Endometrial microvascular endothelial cells (primary cell): Measurements from ENCODE around the gene POLR2J3. TPM values are rescaled to one million over a fixed set of nuclear protein-coding genes. Genes with fewer than 3 reads are reported as not detected.
"Not testable (repeated sequence)": the region's sequence is repeated elsewhere in the genome, so short reads cannot be mapped to it uniquely, and the experiment has no call there.

Source experiments
- in situ Hi-C: cut with HindIII; loops from 2 replicates; pipeline ENCODE4 v1.10.0; 2017; ENCODE audit warnings: low sequenced_read_pairs, low pct_unique_long_range_greater_than_20kb; ENCODE audit errors: inconsistent ontology term
- total RNA-seq: library from RNA; depleted of rRNA; stranded (reverse); fragments of >200 nt; gene quantifications from one replicate; pipeline ENCODE4 v1.2.3, GENCODE V29; 2015; ENCODE audit errors: inconsistent ontology term

Gene POLR2J3
- total RNA-seq, 1 donor from 2014 or later = 14.7 TPM

GRCh38 chr7:102592477-102593019 lies 20.2 kb upstream of the POLR2J3 start:
- in situ Hi-C loops = not testable (repeated sequence)

- in situ Hi-C loops = not testable (repeated sequence)
Measured at GRCh38 chr7:102589857-102590256, 17.5 kb upstream of the POLR2J3 start.

- in situ Hi-C loops = not testable (repeated sequence)
Measured at GRCh38 chr7:102583495-102583894, 11.1 kb upstream of the POLR2J3 start.

- in situ Hi-C loops = not testable (repeated sequence)
Measured at GRCh38 chr7:102581722-102582121, 9.3 kb upstream of the POLR2J3 start.

GRCh38 chr7:102578486-102578885 lies 6.1 kb upstream of the POLR2J3 start:
- in situ Hi-C loops = not testable (repeated sequence)

GRCh38 chr7:102577315-102578240 lies 5.2 kb upstream of the POLR2J3 start:
- in situ Hi-C loops = not testable (repeated sequence)

- in situ Hi-C loops = not testable (repeated sequence)
Measured at GRCh38 chr7:102576363-102576762, 4.0 kb upstream of the POLR2J3 start.

- in situ Hi-C loops = not testable (repeated sequence)
Measured at GRCh38 chr7:102574607-102575006, 2.2 kb upstream of the POLR2J3 start.

- in situ Hi-C loops = not testable (repeated sequence)
Measured at GRCh38 chr7:102568620-102569019, 3.8 kb downstream of the POLR2J3 start.

- in situ Hi-C loops = not testable (repeated sequence)
Measured at GRCh38 chr7:102550808-102551422, 21.5 kb downstream of the POLR2J3 start, which contains the start of gene SPDYE2. SPDYE2 (plus strand) TSS chr7:102551226; CDS start chr7:102553256, 2,030 bp downstream.

DNA sequence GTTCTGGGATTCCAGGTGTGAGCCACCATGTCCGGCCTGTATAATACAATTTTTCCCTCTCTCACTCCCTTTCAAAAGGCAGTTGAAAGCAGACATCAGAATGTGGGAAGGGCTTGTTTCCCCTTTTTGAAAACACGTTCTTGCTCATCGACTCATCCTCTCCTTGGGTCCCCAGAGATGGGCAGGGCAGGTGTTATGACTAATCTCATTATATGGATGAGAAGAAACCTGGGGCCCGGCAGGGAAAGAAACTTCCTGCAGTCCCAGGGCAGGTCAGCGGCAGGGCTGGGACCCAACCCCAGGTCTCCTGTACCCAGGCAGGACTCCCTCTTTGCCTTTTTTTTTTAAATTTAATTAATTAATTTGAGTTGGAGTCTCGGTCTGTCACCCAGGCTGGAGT lies 26.0 kb downstream of the POLR2J3 start:
- in situ Hi-C loops = not testable (repeated sequence)

GRCh38 chr7:102545288-102545687 lies 27.1 kb downstream of the POLR2J3 start:
- in situ Hi-C loops = not testable (repeated sequence)

DNA sequence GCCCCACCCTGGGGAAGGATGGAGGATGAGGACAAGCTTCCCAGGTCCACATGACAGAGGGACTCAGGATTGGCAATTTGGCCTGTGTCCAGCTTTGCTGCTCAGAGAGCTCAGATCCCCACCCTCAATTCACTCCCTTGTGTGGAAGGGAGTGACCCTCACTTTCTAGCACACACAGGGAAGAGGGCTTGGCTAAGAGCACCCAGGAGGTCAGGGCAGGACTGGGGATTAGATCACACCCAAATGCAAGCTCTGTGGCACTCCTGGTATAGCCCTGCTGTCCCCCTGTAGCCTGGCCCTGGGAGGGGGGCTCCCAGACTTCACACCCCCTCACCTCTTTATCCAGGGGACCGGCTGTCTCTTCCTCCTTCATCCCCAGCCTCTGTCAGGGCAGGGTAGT lies 28.0 kb downstream of the POLR2J3 start:
- in situ Hi-C loops = not testable (repeated sequence)

- in situ Hi-C loops = not testable (repeated sequence)
Measured at GRCh38 chr7:102543596-102543995, 28.8 kb downstream of the POLR2J3 start, which contains the start of gene UPK3BL2. UPK3BL2 (minus strand) TSS chr7:102543696; CDS start chr7:102543636, 60 bp downstream.

GRCh38 chr7:102542771-102543170 lies 29.6 kb downstream of the POLR2J3 start:
- in situ Hi-C loops = not testable (repeated sequence)

DNA sequence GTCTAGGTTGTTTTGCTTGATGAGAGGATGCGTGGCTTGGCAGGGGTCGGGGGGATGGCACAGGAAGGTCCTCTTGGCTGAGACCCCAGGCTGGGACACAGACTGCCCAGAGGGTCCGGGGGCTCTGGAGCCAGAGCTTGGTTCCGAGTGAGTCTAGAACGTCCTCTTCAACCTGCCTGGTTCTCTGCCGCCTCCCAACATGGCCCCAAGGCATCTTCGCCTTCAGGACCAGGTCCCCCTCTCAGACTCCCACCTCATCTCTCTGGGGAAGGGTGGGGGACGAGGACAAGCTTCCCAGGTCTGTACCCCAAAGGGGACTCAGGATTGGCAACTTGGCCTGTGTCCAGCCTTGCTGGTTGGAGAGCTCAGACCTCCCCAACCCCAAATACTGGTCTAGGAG lies 30.3 kb downstream of the POLR2J3 start:
- in situ Hi-C loops = not testable (repeated sequence)

DNA sequence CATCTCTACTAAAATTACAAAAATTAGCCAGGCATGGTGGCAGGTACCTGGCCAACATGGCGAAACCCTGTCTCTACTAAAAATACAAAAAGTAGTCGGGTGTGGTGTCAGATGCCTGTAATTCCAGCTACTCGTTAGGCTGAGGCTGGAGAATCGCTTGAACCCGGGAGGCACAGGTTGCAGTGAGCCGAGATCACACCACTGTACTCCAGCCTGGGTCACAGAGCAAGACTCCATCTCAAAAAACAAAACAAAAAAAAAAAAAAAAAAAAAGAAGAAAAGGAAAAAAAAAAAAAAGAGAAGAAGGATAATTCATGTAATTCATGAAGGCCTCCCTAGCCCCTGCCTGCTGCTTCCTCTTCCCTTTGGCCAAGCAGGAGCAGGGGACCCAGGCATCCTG lies 31.8 kb downstream of the POLR2J3 start:
- in situ Hi-C loops = not testable (repeated sequence)

- in situ Hi-C loops = not testable (repeated sequence)
Measured at GRCh38 chr7:102535062-102535615, 37.2 kb downstream of the POLR2J3 start.

GRCh38 chr7:102532127-102532526 lies 40.3 kb downstream of the POLR2J3 start:
- in situ Hi-C loops = not testable (repeated sequence)
